NCI-H748 (cell line): ENCODE measurements around the gene MID2.
"Not testable (repeated sequence)": the region's sequence is repeated elsewhere in the genome, so short reads cannot be mapped to it uniquely, and the experiment has no call there.

Experiments
- DNase-seq: peaks from one replicate; lab custom pipeline; 2025; ENCODE audit not compliant: unreplicated experiment; lab: John Stamatoyannopoulos, UW

MID2 gene

GRCh38 chrX:107840971-107841370 lies 15.3 kb downstream of the MID2 start:
- no peak for DNase-seq

- DNase-seq = no peak
These were observed 17.2 kb downstream of the MID2 start for GRCh38 chrX:107842715-107843400.

- no peak for DNase-seq
These were observed 20.0 kb downstream of the MID2 start for GRCh38 chrX:107845625-107846024.

GRCh38 chrX:107848591-107848990 lies 22.9 kb downstream of the MID2 start:
- DNase-seq = no peak

- peak; percentile 81 for DNase-seq
These were observed 24.2 kb downstream of the MID2 start for GRCh38 chrX:107849747-107850421.

GRCh38 chrX:107850422-107850765 lies 24.7 kb downstream of the MID2 start:
- DNase-seq = no peak

GRCh38 chrX:107851215-107851614 lies 25.5 kb downstream of the MID2 start:
- DNase-seq = no peak

- DNase-seq = not testable (repeated sequence)
These were observed 26.0 kb downstream of the MID2 start for GRCh38 chrX:107851665-107852064.

GRCh38 chrX:107856289-107856688 lies 30.6 kb downstream of the MID2 start:
- no peak for DNase-seq

GRCh38 chrX:107857041-107857440 lies 31.4 kb downstream of the MID2 start:
- DNase-seq = not testable (repeated sequence)

- peak; percentile 95 for DNase-seq
These were observed 32.2 kb downstream of the MID2 start for GRCh38 chrX:107857837-107858236.

- no peak for DNase-seq
These were observed 35.4 kb downstream of the MID2 start for GRCh38 chrX:107861056-107861455.

GRCh38 chrX:107871136-107871535 lies 45.5 kb downstream of the MID2 start:
- DNase-seq = no peak

GRCh38 chrX:107878106-107878505 lies 52.4 kb downstream of the MID2 start:
- no peak for DNase-seq

- no peak for DNase-seq
These were observed 54.5 kb downstream of the MID2 start for GRCh38 chrX:107880054-107880610.

- DNase-seq = peak; percentile 69
These were observed 68.4 kb downstream of the MID2 start for GRCh38 chrX:107894038-107894437.

- no peak for DNase-seq
These were observed 77.1 kb downstream of the MID2 start for GRCh38 chrX:107902721-107903120.

GRCh38 chrX:107905366-107905765 lies 79.7 kb downstream of the MID2 start:
- DNase-seq = no peak

- peak; percentile 53 for DNase-seq
These were observed 98.6 kb downstream of the MID2 start for GRCh38 chrX:107924136-107924746.

GRCh38 chrX:107934262-107934661 lies 108.6 kb downstream of the MID2 start:
- no peak for DNase-seq

- DNase-seq = peak; percentile 69
These were observed 109.5 kb downstream of the MID2 start for GRCh38 chrX:107935200-107935599.
